Pancreas (tissue), 10 donors: ENCODE data around the gene MAFF. TPM values are rescaled to one million over a fixed set of nuclear protein-coding genes. Genes with fewer than 3 reads are reported as not detected.

ENCODE experiments used
- ATAC-seq, 4 donors: fragments of 200-7000 bp; cut with Tn5 transposase; one replicate each; pipeline versions ENCODE4 v1.8.0 to v1.9.1; 2020; ENCODE audit warnings: mild to moderate bottlenecking in 4 of 4, moderate library complexity in 4 of 4
- DNase-seq, 6 donors: peaks; one replicate each; pipeline ENCODE4 v3.0.0-alpha.2; 2020
- FAIRE-seq: peaks from 2 replicates; lab custom pipeline; 2012; peaks lifted over from hg19 to GRCh38; lab: Jason Lieb, UNC
- H3K27ac ChIP-seq, 4 donors: fragments of 200-600 bp; sonication (generic); 1 replicate in 3 of 4; 2 replicates in 1 of 4; pipeline versions ENCODE4 v1.5.0 to v1.8.0; 2020
- H3K27me3 ChIP-seq, 4 donors: fragments of 200-600 bp; one replicate each; pipeline ENCODE4 v1.8.0; 2021
- H3K36me3 ChIP-seq, 3 donors: fragments of 200-600 bp; sonication (generic) in 1 of 3; one replicate each; pipeline versions ENCODE4 v1.5.0 to v1.8.0; 2020 to 2021
- H3K4me1 ChIP-seq, 3 donors: fragments of 200-600 bp; one replicate each; pipeline ENCODE4 v1.8.0; 2021
- H3K4me3 ChIP-seq, 4 donors: fragments of 200-600 bp; sonication (generic) in 2 of 4; one replicate each; pipeline versions ENCODE4 v1.5.0 to v1.8.0; 2020 to 2021
- H3K9me3 ChIP-seq, 4 donors: fragments of 200-600 bp; one replicate each; pipeline ENCODE4 v1.8.0; 2021
- WGBS, 2 donors: extraction: QIAGEN DNeasy Blood & Tissue Kit; methylation state at CpG; one replicate each; pipeline ENCODE4 v1.1.7; 2013; 5-methylcytosine and 5-hydroxymethylcytosine counted together
- intact Hi-C, 3 donors: fragments of 100-400 bp; cut with DNase I; formaldehyde crosslinking; loops; one replicate each; pipeline versions ENCODE4 v1.11.1 to v1.14.2; 2022
- polyA plus RNA-seq, 2 donors: library from polyadenylated mRNA; stranded (reverse); fragments of 200-250 nt; gene quantifications; one replicate each; pipeline ENCODE4 v1.2.3, GENCODE V29; 2013
- total RNA-seq, 6 donors: library from RNA; stranded (reverse); fragmentation: NEBNext Ultra II Directional in 4 of 6; extraction: Animal tissue kit (Norgen Biotek cat#: 25700) in 4 of 6; gene quantifications; one replicate each; pipeline versions ENCODE4 v1.2.1 to v1.2.4, GENCODE V29; 2021 to 2023
- TF ChIP-seq, protein P1 (sequence below), 4 donors: fragments of 200-600 bp; sonication (generic) in 3 of 4; IDR thresholded peaks; one replicate each; pipeline versions ENCODE4 v1.5.0 to v1.8.0; 2021; ENCODE audit warnings: antibody characterized with exemption in 4 of 4
- donor health status: healthy with polysubstance abuse.
- donor health status: DM: no; HTN: no; CAD: no; lungs with moderate emphysema.
- donor health status: DM: no; HTN: no; CAD: no.
- donor health status: control.
- donor health status: control.
- donor health status: Bipolar disorder and iron deficiency.
- donor health status: DM: yes; HTN: yes; CAD: no.
- donor health status: DM: no; HTN: no; CAD: no.
- donor health status: DM: no; HTN: no; CAD: no.
- donor health status: DM: yes; HTN: yes; CAD: no.

Gene MAFF
- total and polyA plus RNA-seq, 8 donors, result 3.4 to 16.7 (median 7.7) TPM

DNA sequence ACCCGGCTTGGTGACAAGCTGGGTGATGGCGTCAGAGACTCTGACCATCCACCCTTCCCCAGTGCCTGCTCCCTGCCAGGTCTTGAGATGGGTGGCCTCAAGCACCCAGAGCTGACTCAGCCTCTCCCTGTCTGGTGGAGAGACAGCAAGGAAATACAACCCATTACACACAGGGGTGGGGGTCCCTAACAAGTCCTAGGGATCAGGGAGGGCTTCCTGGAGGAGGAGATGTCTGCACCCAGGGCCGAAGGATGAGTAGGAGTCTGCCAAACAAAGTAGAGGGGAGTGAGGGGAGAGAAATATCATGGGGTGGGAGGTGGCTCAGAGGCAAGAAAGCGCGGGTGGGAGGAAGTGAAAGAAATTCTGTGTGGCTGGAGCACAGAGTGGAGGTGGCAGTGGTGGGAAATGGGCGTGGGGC is 6.8 kb downstream of the MAFF start:
- WGBS, 2 donors, result 70 to 89% methylated on average over 5 to 6 of the region's 6 CpGs
- TF ChIP-seq, protein P1, sequence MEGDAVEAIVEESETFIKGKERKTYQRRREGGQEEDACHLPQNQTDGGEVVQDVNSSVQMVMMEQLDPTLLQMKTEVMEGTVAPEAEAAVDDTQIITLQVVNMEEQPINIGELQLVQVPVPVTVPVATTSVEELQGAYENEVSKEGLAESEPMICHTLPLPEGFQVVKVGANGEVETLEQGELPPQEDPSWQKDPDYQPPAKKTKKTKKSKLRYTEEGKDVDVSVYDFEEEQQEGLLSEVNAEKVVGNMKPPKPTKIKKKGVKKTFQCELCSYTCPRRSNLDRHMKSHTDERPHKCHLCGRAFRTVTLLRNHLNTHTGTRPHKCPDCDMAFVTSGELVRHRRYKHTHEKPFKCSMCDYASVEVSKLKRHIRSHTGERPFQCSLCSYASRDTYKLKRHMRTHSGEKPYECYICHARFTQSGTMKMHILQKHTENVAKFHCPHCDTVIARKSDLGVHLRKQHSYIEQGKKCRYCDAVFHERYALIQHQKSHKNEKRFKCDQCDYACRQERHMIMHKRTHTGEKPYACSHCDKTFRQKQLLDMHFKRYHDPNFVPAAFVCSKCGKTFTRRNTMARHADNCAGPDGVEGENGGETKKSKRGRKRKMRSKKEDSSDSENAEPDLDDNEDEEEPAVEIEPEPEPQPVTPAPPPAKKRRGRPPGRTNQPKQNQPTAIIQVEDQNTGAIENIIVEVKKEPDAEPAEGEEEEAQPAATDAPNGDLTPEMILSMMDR (IDR thresholded peaks at IDR 0.05), result no peak
- no peak overlapping the region for H3K27ac ChIP-seq
- intact Hi-C loops, result no loop called here
- DNase-seq, result no peak
- no peak overlapping the region for H3K4me3 ChIP-seq
- no peak for ATAC-seq
- no peaks in the 10 kb centered on the region for H3K9me3 ChIP-seq
- H3K4me1 ChIP-seq, result peaks cover 0 to 6% (median 0%) of the 10 kb centered on the region in 3 donors
- FAIRE-seq, result no peak
- no peaks in the 10 kb centered on the region for H3K27me3 ChIP-seq
- no peaks in the 10 kb centered on the region for H3K36me3 ChIP-seq

DNA sequence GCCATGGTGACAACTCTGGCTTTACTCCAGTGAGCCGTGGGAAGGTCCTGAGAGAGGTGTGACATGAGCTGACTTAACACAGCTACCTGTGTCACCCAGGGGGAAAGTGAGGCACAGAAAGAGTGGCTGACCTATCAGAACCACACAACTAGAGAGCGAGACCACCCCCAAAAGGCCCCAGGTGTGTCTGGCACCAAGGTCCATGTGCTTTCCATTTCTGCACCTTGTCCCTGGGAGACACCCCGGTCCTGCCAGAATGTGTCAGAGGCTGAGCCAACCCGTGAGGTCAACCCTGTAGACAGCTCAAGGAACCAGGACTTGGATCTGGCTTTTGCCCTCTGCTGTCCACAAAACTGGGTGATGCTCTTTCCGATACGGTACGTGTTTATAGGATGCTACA is 9.8 kb downstream of the MAFF start:
- no peak overlapping the region for H3K27ac ChIP-seq
- H3K36me3 ChIP-seq, result no peaks in the 10 kb centered on the region
- H3K4me1 ChIP-seq, result peaks cover 0 to 6% (median 0%) of the 10 kb centered on the region in 3 donors
- ATAC-seq (no peak), DNase-seq (no peak), FAIRE-seq (no peak)
- no peaks in the 10 kb centered on the region for H3K9me3 ChIP-seq
- 91 to 96% methylated on average over 7 of the region's 7 CpGs for WGBS, 2 donors
- H3K4me3 ChIP-seq, result no peak overlapping the region
- TF ChIP-seq, protein P1 (IDR thresholded peaks at IDR 0.05), result no peak
- intact Hi-C loops, result no loop called here
- no peaks in the 10 kb centered on the region for H3K27me3 ChIP-seq

DNA sequence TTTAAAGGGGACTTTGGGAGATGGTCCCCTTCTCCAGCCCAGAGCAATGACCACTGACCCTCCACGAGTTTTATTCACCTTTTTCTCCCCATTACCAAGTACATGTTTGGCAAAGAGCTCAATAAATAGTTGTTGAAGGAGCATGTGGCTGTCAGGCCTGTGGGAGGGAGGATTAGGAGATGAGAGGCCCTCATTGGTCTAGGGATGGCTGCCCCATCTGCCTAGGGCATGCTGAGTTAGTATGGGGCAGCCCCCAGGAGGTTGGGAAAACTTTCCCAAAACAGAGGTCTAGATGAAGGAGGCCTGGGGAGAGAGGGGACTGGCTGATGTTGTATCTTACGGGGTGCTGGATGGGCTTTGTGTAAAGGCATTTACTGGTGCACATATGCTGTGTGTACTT is 10.6 kb downstream of the MAFF start:
- no peak for FAIRE-seq
- no peak for ATAC-seq
- 62 to 70% methylated on average over 2 of the region's 2 CpGs for WGBS, 2 donors

DNA sequence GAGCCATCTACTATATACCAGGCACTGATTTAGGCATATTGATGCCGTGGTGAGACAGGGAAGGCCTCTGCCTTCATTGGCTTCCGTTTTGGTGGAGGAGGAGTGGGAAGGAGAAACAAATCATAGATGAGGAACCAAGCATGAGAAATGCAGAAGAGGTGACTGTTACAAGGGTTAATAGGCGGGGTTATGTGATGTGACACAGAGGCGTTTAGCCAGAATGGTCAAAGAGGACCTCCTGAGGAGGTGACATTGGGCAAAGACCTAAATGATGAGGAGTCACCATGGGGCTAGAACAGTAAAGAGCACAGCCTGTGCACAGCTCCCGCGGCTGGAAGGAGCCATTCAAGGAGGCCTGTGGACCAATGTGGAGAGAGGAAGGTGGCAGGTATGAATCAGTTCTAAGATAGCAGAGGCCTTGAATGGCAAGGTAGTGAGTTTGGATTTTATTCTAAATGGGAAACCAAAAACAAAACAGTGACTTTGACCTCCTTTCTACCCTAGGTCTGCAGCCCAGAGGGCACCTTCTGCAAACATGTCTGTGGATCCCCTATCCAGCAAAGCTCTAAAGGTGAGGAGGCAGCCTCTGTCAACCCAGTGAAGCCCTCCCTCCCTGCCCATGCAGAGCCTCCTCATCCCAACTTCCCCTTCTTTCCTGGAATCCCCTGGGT is 11.7 kb downstream of the MAFF start:
- no peaks in the 10 kb centered on the region for H3K36me3 ChIP-seq
- no peaks in the 10 kb centered on the region for H3K27me3 ChIP-seq
- H3K27ac ChIP-seq, result peak overlapping the region in 1 of 4 donors; percentile 13
- no peaks in the 10 kb centered on the region for H3K9me3 ChIP-seq
- ATAC-seq (no peak), FAIRE-seq (no peak), DNase-seq (no peak)
- H3K4me3 ChIP-seq, result no peak overlapping the region
- peaks cover 0 to 13% (median 0%) of the 10 kb centered on the region in 3 donors for H3K4me1 ChIP-seq
- intact Hi-C loops, result no loop called here
- WGBS, 2 donors, result 92 to 94% methylated on average over 6 of the region's 6 CpGs
- TF ChIP-seq, protein P1 (IDR thresholded peaks at IDR 0.05), result no peak

More for the DNA sequence above, 10.6 kb downstream of the MAFF start:
- Histone ChIP-seq H3K9me3 (no peaks in the 10 kb centered on the region), H3K36me3 (no peaks in the 10 kb centered on the region), H3K4me1 (peaks cover 0 to 6% (median 0%) of the 10 kb centered on the region in 3 donors), H3K27me3 (no peaks in the 10 kb centered on the region), H3K27ac (no peak overlapping the region), H3K4me3 (no peak overlapping the region)
- intact Hi-C loops, result no loop called here
- TF ChIP-seq, protein P1 (IDR thresholded peaks at IDR 0.05), result no peak
- DNase-seq, result no peak

DNA sequence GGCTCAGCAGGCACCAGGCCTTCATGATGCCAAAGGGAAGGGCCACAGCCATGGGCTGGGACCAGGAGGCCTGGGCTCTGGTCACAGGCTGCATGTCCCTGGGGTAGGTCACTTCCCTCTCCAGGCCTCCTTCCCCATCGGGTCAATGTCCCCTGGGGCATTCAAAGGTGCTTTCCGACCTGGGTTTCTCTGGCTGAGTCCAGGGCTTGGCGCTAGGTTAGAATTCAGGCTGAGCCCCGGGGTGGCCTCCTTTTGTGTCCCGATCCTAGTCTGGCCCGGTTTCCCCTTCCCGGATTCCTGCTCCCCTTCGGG is 12.2 kb downstream of the MAFF start:
- TF ChIP-seq, protein P1 (IDR thresholded peaks at IDR 0.05), result no peak
- DNase-seq (no peak), FAIRE-seq (no peak), ATAC-seq (peak in 2 of 4 donors; percentile 7 to 14)
- H3K27ac ChIP-seq, result peak overlapping the region in 1 of 4 donors; percentile 13
- peaks cover 0 to 17% (median 0%) of the 10 kb centered on the region in 3 donors for H3K4me1 ChIP-seq
- H3K4me3 ChIP-seq, result peak overlapping the region in 1 of 4 donors; percentile 27
- no peaks in the 10 kb centered on the region for H3K9me3 ChIP-seq
- 50 to 53% methylated on average over 8 of the region's 8 CpGs for WGBS, 2 donors
- intact Hi-C loops, result no loop called here
- no peaks in the 10 kb centered on the region for H3K27me3 ChIP-seq
- no peaks in the 10 kb centered on the region for H3K36me3 ChIP-seq
